Measurements from ENCODE around the gene YWHAE.
"Not testable (repeated sequence)": the region's sequence is repeated elsewhere in the genome, so short reads cannot be mapped to it uniquely, and the experiment has no call there.

Gene YWHAE

GRCh38 chr17:1373707-1374237 is 26.2 kb downstream of the YWHAE start:
- no peak for DNase-seq

GRCh38 chr17:1372618-1373017 is 27.4 kb downstream of the YWHAE start:
- DNase-seq = no peak

GRCh38 chr17:1371893-1372590 is 28.0 kb downstream of the YWHAE start:
- no peak for DNase-seq

- no peak for DNase-seq
Measured at GRCh38 chr17:1368588-1368987, 31.4 kb downstream of the YWHAE start.

GRCh38 chr17:1367351-1367745 is 32.7 kb downstream of the YWHAE start:
- no peak for DNase-seq

- DNase-seq = no peak
Measured at GRCh38 chr17:1366234-1366633, 33.8 kb downstream of the YWHAE start.

- no peak for DNase-seq
Measured at GRCh38 chr17:1365445-1366039, 34.5 kb downstream of the YWHAE start.

GRCh38 chr17:1362964-1363363 is 37.1 kb downstream of the YWHAE start:
- DNase-seq = no peak

- DNase-seq = no peak
Measured at GRCh38 chr17:1362065-1362848, 37.8 kb downstream of the YWHAE start.

- no peak for DNase-seq
Measured at GRCh38 chr17:1360975-1361374, 39.0 kb downstream of the YWHAE start.

- not testable (repeated sequence) for DNase-seq
Measured at GRCh38 chr17:1360315-1360714, 39.7 kb downstream of the YWHAE start.

GRCh38 chr17:1354030-1354429 is 46.0 kb downstream of the YWHAE start:
- DNase-seq = no peak

GRCh38 chr17:1352530-1352929 is 47.5 kb downstream of the YWHAE start:
- DNase-seq = not testable (repeated sequence)

GRCh38 chr17:1351971-1352370 is 48.1 kb downstream of the YWHAE start:
- DNase-seq = no peak

- no peak for DNase-seq
Measured at GRCh38 chr17:1351275-1351674, 48.7 kb downstream of the YWHAE start.

- no peak for DNase-seq
Measured at GRCh38 chr17:1347589-1348323, 52.3 kb downstream of the YWHAE start.

- no peak for DNase-seq
Measured at GRCh38 chr17:1344521-1344920, 55.5 kb downstream of the YWHAE start.

GRCh38 chr17:1343554-1343953 is 56.5 kb downstream of the YWHAE start:
- no peak for DNase-seq

- no peak for DNase-seq
Measured at GRCh38 chr17:1340371-1340770, 59.7 kb downstream of the YWHAE start.

GRCh38 chr17:1331708-1332107 is 68.3 kb downstream of the YWHAE start:
- DNase-seq = no peak

- DNase-seq = no peak
Measured at GRCh38 chr17:1329745-1330343, 70.2 kb downstream of the YWHAE start.

GRCh38 chr17:1328437-1328836 is 71.6 kb downstream of the YWHAE start:
- no peak for DNase-seq

- DNase-seq = no peak
Measured at GRCh38 chr17:1325766-1326165, 74.3 kb downstream of the YWHAE start.
